HepG2 (cell line): ENCODE measurements around the gene LTC4S. TPM values are rescaled to one million over a fixed set of nuclear protein-coding genes. Genes with fewer than 3 reads are reported as not detected.

Experiments
- CHD2 ChIP-seq: IDR thresholded peaks from 2 replicates; pipeline ENCODE4 v1.6.1; 2011; ENCODE audit warnings: low read depth, low read length, improper control_type of control experiment
- FIP1L1 ChIP-seq: fragments of 200-400 bp; formaldehyde crosslinking; IDR thresholded peaks from 2 replicates; pipeline ENCODE4 v1.6.1; 2018; ENCODE audit warnings: low read depth, mild to moderate bottlenecking, low read length, moderate library complexity, borderline replicate concordance; ENCODE audit not compliant: insufficient read depth
- FOXA3 ChIP-seq: IDR thresholded peaks from 2 replicates; pipeline ENCODE4 v1.6.1; 2016; ENCODE audit warnings: missing genetic modification reagents, missing compliant biosample characterization
- GMEB1 ChIP-seq: sonication (generic); formaldehyde crosslinking; IDR thresholded peaks from 2 replicates; pipeline ENCODE4 v1.5.1; 2020; ENCODE audit warnings: missing genetic modification reagents, mild to moderate bottlenecking, borderline replicate concordance
- MTA1 ChIP-seq: sonication (generic); formaldehyde crosslinking; IDR thresholded peaks from 2 replicates; pipeline ENCODE4 v1.4.0; 2020; ENCODE audit warnings: missing genetic modification reagents, mild to moderate bottlenecking, borderline replicate concordance
- MTERF4 ChIP-seq: sonication (generic); formaldehyde crosslinking; IDR thresholded peaks from 2 replicates; pipeline ENCODE4 v1.8.0; 2023; ENCODE audit warnings: mild to moderate bottlenecking, missing genetic modification reagents
- MXD4 ChIP-seq: IDR thresholded peaks from 2 replicates; pipeline ENCODE4 v1.6.1; 2016; ENCODE audit warnings: mild to moderate bottlenecking, missing biosample characterization, missing genetic modification reagents
- RFXAP ChIP-seq: sonication (generic); formaldehyde crosslinking; IDR thresholded peaks from 2 replicates; pipeline ENCODE4 v1.4.0; 2020; ENCODE audit warnings: missing genetic modification reagents, borderline replicate concordance
- ZNF224 ChIP-seq: sonication (generic); formaldehyde crosslinking; IDR thresholded peaks from 2 replicates; pipeline ENCODE4 v1.5.0; 2020; ENCODE audit warnings: mild to moderate bottlenecking, missing genetic modification reagents
- ZNF263 ChIP-seq: sonication (generic); formaldehyde crosslinking; IDR thresholded peaks from 2 replicates; pipeline ENCODE4 v1.4.0; 2020; ENCODE audit warnings: missing genetic modification reagents
- ZNF318 ChIP-seq: sonication (generic); formaldehyde crosslinking; IDR thresholded peaks from 2 replicates; pipeline ENCODE4 v1.4.0; 2020; ENCODE audit warnings: mild to moderate bottlenecking, missing genetic modification reagents
- ZNF367 ChIP-seq: sonication (generic); formaldehyde crosslinking; IDR thresholded peaks from 2 replicates; pipeline ENCODE4 v1.4.0; 2020; ENCODE audit warnings: missing genetic modification reagents, borderline replicate concordance
- ZNF703 ChIP-seq: sonication (generic); formaldehyde crosslinking; IDR thresholded peaks from 2 replicates; pipeline ENCODE4 v1.5.1; 2020; ENCODE audit warnings: missing genetic modification reagents, mild to moderate bottlenecking, moderate library complexity, borderline replicate concordance
- ZNF710 ChIP-seq: sonication (generic); formaldehyde crosslinking; IDR thresholded peaks from 2 replicates; pipeline ENCODE4 v1.5.0; 2020; ENCODE audit warnings: mild to moderate bottlenecking, missing genetic modification reagents, borderline replicate concordance
- ZNF776 ChIP-seq: sonication (generic); formaldehyde crosslinking; IDR thresholded peaks from 2 replicates; pipeline ENCODE4 v1.4.0; 2020; ENCODE audit warnings: mild to moderate bottlenecking, missing genetic modification reagents
- ZNF883 ChIP-seq: sonication (generic); formaldehyde crosslinking; IDR thresholded peaks from 2 replicates; pipeline ENCODE4 v1.5.1; 2020; ENCODE audit warnings: mild to moderate bottlenecking, missing genetic modification reagents; ENCODE audit errors: not compliant biosample characterization
- polyA plus RNA-seq, 8 experiments: library from polyadenylated mRNA; depleted of rRNA in 3 of 8; stranded (reverse) in 7 of 8; unstranded in 1 of 8; fragments of >200 nt; fragmentation: Illumina TruSeq in 4 of 8; extraction: Trizol in 4 of 8; gene quantifications; 2 replicates each; pipeline versions ENCODE4 v1.2.1 to v1.2.3, GENCODE V29; 2011 to 2016; ENCODE audit warnings: low read depth in 4 of 8, missing spikeins in 1 of 8, mixed read lengths in 1 of 8; ENCODE audit not compliant: insufficient read depth in 1 of 8
- total RNA-seq, 5 experiments: library from RNA; depleted of rRNA; stranded (reverse); fragments of >200 nt; fragmentation: Illumina TruSeq; extraction: Trizol; gene quantifications; 2 replicates each; pipeline ENCODE4 v1.2.3, GENCODE V29; 2016; ENCODE audit warnings: low read depth in 1 of 5

LTC4S gene
- total and polyA plus RNA-seq, 2 of the 13 experiments (the other 11 are each of a cell fraction or from before 2014, with no cell fraction given): 0.35 TPM; not detected in 1

- TF ChIP-seq ZNF318 (no peak), ZNF367 (CRISPR knock-in tag) (no peak), GMEB1 (CRISPR knock-in tag) (no peak), ZNF710 (CRISPR knock-in tag) (0 out of 2 replicates have a peak, but pooled peaks have one; percentile 59), MXD4 (CRISPR knock-in tag) (peak; percentile 23; the same call in 1 of the 2 replicates), ZNF703 (CRISPR knock-in tag) (no peak), ZNF263 (peak; percentile 5; the same call in 1 of the 2 replicates), MTA1 (peak; percentile 25; the same call in 1 of the 2 replicates), ZNF776 (no peak), FIP1L1 (no peak), MTERF4 (CRISPR knock-in tag) (no peak), RFXAP (CRISPR knock-in tag) (0 out of 2 replicates have a peak, but pooled peaks have one; percentile 25), ZNF883 (CRISPR knock-in tag) (peak; percentile 46), ZNF224 (CRISPR knock-in tag) (no peak), CHD2 (no peak), FOXA3 (CRISPR knock-in tag) (no peak)
Observed at GRCh38 chr5:179825655-179826182, 31.9 kb downstream of the LTC4S start (continued).
